Measurements from ENCODE around the gene DAB2IP.

The DAB2IP gene

DNA sequence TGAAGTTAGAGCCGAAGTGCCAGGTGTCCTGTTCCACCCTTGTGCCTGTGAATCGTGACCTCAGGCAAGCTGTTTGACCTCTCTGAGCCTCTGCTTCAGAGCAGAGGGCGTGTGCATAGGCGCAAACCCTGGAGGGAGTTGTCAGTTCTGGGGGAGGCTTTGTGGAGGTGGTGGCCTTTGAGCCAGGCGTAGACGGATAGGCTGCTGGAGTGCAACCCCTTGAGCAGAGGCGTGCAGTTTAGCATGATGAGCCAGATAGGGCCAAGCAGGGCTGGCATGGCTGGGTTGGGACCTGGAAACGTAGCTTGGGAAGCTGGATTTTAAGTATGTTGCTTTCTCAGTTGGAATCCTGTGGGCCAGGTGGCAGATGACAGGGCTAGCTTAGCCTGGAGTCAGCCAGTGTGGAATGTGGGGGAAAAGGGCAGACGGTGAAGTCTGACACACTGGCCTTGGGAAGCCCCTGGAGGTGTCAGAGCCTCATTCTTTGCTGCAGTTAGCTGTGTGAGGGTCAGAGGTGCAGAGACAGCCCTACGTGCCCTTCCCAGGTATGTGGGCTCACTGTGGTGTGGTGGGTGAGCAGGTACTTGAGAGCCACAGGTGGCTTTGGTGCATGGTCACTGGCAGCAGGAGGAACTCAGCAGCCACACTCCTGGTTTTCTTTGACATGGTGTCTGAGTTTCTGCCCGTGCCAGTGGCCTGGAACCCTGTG lies 93.4 kb downstream of the DAB2IP start:
- DNase-seq: no peak

DNA sequence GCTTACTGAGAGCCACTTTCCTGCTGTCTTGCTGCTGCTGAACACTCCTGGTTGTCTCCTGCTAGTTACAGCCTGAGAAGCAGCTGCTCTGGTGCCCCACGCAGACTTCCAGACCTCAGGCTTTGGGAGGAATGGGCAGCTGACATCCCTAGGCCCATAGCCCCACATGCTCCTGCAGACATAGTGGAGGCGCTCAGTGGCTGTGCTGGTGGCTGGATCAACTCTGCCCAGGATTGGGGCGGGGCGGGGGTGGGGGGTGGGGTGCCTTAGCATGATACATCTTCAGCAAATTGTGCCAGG lies 93.9 kb downstream of the DAB2IP start:
- no peak for DNase-seq

DNA sequence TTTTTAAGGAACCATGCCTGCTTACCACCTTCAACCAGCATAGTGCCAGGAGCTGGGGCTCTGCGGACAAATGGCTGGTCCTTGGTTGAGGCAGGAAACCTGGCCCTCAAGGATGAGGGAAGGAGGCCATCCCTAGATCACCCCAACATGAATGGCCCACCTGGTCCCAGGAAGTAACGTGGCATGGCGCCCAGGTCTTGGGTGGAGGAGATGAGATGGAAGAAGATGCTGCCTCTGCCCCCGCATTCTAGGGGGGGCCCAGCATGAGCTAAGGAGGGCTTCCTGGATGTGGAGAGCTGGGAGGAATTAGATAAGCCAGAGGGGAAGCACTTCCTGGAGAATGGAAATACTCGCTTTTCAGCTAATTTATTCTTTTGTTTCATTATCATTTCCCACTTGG lies 95.0 kb downstream of the DAB2IP start:
- no peak for DNase-seq

DNA sequence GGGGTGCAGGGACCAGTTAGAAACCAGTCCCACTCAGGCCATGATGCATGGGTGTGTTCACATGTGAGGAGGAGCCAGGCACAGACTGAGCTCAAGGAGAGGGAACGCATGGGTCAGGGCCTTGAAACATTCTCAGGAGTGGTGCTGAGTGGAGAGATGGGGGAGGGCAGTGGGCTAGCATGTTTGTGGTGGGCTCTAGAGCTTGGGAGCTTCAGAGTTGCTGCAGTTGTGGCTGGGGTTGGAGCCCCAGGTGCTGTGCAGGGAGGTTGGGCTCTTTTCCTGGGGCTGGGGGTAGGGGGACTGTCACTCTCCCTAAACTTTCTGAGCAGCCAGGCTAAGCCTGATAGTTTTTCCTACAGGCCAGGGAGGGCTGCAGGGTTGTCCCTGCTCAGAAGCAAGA lies 95.4 kb downstream of the DAB2IP start:
- no peak for DNase-seq

DNA sequence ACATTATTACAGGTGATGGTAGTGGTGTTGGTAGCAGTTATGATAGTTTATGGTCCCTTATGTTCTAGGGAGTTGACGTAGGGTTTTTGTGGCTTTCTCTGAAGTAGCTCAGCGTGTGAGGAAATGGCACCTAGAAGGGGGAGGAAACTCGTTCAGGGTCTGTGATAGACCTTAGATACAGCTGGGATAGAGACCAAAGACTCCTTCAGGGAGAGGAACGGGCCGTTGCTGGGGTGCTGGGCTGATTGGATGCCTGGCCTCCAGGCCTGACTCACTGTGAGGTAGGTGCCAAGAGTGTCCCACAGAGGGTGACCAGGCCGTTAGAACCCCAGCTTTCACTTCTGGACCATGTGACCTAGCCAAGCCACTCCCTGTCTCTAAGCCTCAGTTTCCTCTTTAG lies 96.6 kb downstream of the DAB2IP start:
- DNase-seq: no peak

DNA sequence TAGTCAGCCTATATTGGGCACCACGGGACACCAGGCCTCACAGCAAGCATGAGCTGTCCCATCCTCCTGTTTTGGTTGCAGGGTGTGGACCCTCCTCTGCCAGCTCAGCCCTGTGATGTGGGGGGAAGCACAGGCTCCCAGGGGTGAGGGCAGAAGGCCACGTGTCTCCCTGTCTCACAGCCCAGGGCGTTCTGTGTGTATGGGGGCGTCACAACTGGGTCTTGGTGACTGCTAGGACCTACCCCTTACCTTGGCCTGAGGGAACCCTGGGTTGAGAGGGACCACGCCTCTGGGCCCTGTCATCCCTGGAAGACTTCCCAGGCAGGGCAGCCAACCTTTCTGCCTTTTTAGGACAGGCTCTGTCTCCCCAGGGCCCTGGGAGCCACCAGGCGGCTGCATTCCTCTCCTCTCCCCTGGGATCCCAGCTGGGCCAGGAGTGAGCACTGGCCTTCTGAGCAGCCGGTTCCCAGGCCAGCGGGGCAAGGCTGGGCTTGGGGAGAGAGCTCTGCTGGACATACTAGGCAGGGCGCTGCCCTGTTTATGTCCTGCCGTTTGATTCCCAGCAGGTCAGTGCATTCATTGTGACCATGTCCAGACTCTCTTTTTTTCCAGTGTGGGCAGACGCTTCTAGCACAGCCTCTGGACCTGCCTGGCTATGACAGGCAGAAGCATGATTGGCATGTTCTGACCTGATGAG lies 97.4 kb downstream of the DAB2IP start:
- no peak for DNase-seq

DNA sequence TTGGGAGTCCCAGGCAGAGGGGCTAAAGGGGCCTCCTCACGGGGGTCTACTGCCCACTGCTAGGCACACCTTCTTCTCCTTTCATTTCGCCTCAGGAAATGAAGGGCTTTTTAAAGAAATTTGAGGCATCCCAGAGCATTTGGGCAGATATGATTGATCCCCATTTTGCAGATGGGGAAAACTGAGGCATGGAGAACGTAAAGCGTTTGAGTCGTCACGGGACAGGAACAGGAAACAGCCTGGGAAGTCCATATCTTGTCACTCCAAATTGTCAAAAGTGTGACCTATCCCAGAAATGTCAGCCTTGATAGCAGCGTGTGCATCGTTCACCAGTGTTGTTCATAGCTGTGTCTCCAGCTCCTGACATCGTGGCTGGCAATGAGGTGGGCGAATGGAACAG lies 98.2 kb downstream of the DAB2IP start:
- no peak for DNase-seq

DNA sequence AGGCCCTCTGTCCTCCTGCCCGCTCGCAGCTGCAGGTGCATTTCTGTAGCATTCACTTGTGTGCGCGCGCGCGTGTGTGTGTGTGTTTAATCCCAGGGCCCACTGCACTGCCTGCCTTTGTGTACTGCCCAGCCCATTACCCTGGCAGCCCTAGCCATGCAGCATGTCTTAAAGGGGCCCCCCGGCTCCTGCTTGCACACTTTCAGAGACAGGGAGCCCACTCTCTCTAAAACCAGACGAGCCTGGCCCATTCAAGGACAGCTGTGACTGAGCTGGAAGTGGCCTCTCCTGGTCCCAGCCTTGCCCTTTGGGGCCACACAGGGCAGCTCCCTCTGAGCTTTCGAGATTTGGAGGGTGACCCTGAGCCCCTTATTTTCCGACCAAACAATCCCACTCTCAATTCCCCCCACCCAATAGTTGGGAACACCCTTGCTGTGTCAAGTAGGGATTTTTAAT lies 98.9 kb downstream of the DAB2IP start:
- no peak for DNase-seq

DNA sequence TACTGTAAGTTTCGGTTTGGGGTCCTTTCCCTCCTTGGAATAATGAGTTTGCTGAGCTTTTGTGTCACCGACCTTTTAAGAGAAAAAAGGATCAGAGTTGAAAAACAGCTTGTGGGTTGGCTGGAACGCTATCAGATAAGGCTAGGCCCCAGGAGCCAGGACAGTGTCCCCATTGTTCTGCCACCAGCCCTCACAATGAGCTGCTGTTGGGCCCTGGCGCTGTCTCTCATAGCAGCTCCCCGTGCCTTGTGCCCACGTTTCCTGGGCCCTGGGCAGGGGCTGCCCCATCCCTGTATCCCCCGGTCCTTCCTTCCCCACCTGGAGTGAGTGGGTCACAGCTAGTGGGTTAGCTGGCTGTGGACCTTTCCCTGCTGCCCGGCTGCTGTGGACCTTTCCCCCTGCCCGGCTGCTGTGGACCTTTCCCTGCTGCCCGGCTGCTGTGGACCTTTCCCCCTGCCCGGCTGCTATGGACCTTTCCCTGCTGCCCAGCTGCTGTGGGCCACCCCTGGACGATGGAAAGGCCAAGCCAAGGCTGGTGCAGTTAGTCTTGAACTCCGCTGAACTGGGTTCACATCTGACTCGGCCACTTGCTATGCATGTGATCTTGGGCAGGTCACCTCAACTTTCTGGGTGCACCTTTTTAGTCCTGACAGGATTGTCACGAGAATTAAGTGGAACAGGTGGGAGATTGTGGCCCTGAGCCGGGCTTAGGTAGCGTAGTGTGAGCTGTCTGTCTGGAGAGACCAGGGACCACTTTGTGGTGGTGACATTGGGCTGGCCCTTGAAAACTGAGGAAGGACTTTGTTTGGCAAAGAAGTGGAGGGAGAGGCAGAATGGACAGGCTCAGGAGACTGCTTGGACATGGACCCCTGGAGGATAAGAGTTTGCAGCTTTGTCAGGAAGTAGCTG lies 99.5 kb downstream of the DAB2IP start:
- no peak for DNase-seq

DNA sequence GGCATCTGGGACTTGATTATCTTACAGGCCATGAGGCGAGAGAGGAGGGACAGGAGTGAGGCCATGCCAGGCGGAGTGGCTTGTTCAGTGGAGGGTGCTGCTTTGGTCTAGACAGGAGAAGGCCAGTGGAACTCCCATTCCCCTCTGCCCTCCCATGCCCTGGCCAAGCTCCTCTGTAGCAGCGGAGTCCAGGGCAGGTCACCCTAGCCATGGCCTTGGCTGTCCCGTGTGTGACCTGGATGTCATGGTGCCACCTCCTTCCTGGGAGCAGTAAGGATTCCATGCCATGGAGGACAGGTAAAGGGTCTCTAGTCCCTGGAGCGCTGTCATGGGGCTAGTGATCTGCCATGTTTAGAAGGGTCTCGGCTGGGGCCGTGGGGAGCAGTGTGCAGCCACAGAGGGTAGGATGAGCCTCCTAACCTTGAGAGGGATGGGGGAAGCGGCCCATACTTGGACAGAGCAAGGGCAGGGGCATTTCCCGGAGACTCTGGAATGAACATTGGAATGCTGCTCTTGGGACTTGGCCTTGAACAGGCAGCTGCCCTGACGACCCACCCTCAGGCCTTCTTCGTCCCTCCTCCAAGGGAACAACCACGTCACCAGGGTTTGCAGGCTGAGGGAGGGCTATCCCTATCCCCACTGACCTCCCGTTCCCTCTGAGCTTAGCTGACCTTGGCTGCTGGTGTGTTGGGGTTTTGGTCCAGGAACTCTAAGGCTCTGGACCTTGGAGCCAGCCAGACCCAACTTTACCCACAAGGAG lies 100.4 kb downstream of the DAB2IP start:
- DNase-seq: no peak

DNA sequence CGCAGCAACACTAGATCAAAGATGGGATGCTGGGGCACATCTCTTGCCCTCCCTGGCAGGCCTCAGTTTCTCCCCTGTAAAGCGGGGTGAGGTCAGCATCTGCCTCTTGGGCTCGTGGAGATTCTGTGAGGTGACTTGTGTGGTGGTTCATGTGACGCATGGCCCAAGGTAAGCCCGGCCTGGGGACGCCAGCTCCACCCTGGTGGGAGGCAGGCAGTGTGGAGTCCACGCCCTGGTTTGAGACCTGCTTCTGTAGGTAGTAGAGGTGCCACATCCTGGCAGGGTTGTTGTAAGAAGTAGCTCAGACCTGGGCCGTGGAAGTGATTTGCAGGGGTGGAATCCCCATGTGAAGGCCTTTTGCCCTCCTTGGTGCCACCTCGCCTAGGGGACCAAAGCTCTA lies 101.5 kb downstream of the DAB2IP start:
- no peak for DNase-seq

DNA sequence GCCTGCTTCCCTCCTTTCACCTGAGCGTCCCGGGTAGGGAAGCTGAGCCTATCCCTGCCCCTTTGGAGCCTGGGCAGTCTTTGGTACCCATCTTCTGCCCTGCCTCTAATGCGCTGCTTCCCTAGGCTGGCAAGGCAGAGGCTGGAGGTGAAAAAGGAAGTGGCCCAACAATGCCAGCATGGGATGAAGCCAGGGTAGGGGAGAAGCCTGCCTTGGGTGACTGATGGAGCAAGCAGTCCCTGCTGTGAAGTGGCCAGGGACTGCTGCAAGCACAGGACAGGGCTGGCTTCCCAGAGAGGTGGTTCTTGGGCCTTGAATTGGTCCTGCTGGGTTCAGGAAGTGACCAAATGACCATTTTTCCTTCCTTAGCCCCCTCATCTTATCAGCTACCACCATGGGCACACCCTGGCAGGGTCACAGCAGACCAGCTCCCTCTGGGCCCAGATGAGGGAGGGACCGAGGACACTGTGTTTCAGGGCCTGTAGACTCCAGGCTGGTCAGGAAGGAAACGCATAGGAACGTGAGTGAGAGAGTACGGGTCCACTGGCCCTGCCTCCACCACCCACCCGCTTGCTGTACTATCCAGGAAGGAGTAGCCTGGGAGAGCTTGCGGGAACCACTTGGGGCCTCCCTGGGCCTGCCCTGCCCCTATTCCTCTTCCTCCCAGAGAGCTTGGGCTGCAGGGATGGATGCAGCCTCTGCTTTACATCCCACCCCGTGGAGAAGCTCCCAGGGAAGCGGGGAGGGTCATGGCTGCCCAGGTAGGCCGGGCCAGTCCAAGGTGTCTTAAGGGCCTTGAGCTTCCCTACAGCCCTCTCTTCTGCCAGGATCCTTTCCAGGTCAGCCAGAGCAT lies 102.6 kb downstream of the DAB2IP start:
- no peak for DNase-seq

DNA sequence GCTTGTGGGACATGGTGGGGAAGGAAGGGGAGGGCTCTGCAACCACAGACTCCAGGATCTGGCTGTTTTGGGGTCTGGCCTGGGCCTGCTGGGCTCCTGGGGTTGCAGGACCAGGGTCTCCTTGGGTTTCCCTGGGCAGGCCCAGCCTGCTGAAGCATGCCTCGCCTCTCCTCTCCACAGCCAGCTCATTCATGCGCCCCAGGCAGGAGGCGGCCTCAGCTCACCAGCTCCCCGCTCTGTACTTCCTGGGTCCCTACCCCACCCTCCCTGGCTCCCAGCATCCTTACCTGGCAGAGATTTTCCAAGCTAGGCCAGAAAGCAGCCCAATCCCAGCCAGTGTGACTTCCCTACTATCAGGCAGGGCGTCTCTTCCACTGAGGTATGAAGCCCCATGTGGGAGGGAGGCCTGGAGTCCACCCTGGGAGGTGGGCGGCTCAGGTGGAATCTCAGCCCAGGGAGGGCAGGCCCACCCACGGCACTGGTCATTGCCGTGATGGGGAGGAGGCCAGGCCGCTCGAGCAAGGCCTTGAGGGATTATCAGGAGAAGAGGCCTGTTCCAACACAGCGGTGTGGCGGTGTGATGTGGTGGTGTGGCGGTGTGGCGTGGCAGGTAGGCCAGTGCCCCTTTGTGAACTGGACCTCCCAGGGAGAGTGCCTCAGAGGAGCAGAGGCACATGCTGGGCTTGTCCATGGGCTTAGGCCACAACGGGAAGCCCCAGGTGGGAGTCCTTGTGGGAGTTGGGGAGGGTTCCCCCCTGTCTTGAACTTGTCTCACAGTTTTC lies 103.4 kb downstream of the DAB2IP start:
- no peak for DNase-seq

DNA sequence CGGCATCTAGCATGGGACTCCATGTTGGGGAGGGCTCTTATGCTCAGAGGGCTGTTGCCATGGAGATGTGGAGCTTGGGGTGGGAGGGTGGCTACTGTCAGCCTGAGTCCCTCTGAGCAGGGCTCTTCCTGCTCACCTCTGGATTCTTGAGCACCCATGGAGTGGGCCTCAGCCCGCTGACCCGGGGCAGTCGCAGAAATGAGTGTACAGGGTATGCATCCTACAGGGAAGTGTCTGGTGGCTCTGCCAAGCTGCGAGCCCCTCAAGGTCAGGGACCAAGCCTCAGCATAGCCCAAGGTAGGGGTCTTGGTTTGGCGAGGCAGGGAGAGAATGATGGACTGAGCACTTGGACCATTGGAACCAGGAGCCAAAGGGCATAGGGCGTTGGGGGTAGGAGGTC lies 104.1 kb downstream of the DAB2IP start:
- no peak for DNase-seq

DNA sequence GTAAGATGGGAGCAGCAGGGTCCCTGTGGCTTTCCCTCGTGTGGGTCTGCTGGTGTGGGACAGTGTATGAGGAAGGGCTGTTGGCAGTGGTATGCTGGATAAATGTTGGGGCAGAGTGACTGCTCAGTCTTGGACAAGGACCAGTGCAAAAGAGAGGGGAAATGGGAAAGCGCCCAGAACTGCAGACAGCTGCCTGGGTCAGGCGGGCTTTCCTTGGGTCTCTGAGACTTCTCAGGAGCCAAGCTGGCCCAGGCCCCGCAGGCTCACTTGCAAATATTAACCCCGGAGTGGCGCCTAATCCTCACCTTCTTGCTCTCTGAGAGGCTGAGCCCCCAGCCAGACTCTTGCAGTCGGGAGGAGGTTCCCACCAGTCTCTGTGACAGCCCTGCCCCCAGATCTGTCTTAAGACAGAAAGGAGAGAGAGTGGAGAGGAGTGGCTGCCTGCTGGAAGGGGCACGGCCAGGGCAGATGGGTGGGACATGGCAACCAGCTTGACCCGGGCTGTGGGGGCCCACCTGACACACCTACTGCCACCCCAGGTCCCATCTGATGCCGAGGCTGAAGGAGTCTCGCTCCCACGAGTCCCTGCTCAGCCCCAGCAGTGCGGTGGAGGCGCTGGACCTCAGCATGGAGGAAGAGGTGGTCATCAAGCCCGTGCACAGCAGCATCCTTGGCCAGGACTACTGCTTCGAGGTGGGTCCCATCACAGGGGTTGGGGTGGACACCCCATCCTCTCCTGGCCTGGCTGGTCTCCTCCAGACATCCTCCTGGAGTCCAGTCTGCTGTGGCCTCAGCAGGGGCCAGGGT lies 105.2 kb downstream of the DAB2IP start:
- no peak for DNase-seq

DNA sequence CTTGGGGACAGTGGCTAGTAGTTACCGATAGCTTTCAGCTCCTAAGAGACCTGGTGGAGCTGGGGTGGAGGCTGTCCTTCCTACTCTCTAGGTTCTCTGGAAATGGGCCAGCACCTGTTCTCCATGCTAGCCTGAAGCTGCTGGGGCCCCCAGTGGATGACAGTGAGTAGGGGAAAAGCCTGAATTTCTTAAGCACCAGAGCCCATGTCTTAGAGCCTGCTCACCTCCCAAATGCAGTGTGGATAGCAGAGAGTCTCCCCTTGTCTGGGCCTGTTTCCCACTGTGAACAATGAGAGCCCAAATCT lies 105.8 kb downstream of the DAB2IP start:
- no peak for DNase-seq

DNA sequence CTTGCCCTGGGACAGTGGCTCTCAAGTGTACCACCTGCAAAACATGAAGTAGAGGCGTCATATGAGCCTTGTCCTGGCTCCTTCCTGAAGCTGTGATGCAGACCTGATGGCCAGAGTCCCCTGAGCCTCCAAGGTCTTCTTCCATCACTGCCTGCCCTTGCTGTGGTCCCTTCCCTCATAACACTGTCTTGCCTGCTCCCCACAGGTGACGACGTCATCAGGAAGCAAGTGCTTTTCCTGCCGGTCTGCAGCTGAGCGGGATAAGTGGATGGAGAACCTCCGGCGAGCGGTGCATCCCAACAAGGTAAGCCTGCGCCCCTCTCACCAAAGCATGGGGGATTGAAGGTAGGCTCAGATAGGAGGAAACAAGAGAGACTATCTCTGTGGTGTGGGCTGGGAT lies 107.3 kb downstream of the DAB2IP start:
- no peak for DNase-seq

DNA sequence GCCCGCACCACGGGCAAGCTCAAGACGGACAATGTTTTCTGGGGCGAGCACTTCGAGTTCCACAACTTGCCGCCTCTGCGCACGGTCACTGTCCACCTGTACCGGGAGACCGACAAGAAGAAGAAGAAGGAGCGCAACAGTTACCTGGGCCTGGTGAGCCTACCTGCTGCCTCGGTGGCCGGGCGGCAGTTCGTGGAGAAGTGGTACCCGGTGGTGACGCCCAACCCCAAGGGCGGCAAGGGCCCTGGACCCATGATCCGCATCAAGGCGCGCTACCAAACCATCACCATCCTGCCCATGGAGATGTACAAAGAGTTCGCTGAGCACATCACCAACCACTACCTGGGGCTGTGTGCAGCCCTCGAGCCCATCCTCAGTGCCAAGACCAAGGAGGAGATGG lies 108.6 kb downstream of the DAB2IP start:
- no peak for DNase-seq

DNA sequence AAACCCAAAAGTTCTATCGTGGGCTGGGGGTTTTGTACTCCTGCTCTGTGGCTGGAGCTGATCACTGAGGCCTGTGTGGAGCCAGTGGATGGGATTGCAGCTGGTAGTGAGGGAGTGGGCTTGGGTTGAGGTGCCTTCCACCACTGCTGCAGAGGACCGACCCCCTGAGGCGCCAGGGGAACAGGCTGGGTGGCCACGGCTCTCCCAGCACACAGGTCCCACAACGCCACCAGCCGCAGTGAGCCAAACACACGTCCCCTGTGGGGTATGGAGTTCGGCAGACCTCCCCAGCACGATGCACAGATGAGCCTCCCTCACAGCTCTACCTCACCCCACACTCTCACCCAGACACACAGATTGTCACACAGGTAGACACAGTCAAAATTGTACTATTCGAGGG lies 109.1 kb downstream of the DAB2IP start:
- no peak for DNase-seq

DNA sequence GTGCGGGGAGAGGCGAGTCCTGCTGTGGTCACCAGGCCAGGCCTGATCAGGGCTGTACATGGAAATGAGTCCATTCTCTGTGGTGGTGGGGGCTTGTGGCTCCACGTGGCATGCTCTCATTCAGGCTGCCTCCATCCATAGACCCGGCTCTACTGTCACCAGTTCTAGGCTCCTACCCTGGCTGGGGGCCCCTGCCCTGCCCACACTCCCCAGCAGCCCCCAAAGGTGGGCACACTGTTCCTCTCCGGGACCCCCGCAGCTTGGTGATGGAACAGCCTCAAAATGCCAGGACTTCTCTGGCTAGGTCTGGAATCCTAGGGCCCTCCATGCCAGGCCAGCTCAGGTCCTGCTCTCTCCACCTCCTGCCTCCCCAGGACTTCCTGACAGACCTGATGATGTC lies 111.7 kb downstream of the DAB2IP start:
- DNase-seq: no peak
